NK-92 treated with Interleukin-12 subunit alpha and Interleukin-12 subunit beta, amount 100 ng/mL, for 24 hours (cell line): ENCODE data around the gene MSI2.

Source experiments
- DNase-seq: peaks from one replicate; lab custom pipeline; 2025; lab: John Stamatoyannopoulos, UW

MSI2 gene

DNA sequence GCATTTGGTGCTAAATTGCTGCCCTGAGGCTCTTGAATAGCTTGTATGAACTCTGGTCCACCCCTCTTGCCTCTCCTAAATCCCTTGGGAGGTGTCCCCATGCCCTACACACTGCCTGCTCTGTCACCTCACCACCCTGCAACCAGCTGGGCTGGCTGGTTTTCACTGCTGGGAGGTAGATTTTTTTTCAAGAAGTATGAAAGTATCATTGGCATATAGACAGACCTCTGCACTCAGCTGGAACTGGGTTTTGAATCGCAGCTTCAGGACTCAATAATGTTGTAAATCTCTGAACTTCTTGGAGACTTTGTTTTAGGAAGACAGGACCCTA, 184.9 kb downstream of the MSI2 start:
- DNase-seq: no peak

DNA sequence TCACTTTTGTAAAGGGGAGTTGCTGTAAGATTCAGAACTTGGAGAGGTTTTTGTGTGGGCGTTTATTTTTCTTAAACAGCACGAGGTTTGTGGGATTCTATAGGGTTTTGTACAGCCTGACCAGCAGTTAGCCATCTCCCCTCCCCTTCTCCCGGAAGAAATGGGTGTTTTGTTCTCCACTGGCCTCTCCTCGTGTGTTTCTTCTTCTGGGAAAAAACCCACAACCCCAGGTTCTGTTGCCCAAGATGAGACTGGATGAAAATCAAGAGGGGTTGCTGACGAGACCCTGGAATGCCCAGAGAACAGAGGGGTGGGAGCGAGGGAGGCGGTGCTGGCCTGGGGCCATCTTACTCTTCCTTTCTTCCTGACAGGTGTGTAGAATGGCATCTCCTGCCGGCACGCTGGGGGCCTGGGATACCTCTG, 186.1 kb downstream of the MSI2 start:
- DNase-seq: no peak

DNA sequence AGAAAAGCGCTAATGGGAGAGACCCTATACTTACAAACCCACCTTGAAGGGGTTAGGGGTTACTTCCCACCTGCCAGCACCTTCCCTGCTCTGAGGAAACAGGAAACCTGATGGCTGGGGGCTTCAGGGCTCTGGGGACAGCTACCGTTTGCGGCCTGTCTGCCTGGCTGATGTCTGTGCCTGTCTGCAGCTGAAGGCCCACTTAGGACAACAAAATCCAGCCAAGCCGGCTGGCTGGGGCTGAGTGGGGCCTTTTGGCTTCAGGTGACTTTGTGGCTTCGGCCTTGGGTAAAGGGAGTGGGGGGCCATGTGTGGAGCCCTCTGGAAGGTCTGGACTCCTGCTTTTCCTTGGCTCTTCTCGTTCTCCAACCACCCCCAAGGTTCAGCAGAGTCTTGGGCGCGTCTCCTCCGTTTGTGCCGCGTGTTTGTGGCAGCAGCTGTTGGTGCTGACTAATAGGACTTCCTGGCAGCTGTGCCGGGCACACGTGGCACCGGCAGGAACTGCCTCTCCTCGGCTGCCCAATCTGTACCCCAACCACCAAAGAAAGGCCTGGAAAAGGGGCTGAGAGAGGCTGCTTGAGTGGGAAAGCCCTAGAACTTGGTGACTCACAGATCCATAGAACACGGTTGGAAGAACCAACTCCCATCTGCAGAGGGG, 186.7 kb downstream of the MSI2 start:
- DNase-seq: no peak

DNA sequence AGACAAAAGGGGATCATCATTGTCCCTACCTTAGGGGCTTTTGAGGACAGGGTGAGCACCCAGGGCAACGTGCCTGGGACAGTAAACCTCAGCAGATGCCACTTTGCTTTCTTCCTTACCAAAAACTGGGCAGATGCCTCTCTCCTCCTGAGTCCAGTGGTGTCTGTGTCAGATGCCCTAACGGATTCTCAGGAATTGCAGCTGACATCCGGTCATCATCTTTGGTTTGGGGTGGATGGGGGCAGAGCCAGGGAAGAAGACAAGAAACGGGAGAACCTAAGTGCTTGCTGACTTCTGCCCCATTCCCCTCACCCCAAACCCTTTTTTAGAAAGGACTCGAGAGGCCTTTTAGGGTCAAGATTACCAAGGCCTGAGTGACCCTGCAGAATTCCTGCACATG, 187.5 kb downstream of the MSI2 start:
- DNase-seq: no peak

DNA sequence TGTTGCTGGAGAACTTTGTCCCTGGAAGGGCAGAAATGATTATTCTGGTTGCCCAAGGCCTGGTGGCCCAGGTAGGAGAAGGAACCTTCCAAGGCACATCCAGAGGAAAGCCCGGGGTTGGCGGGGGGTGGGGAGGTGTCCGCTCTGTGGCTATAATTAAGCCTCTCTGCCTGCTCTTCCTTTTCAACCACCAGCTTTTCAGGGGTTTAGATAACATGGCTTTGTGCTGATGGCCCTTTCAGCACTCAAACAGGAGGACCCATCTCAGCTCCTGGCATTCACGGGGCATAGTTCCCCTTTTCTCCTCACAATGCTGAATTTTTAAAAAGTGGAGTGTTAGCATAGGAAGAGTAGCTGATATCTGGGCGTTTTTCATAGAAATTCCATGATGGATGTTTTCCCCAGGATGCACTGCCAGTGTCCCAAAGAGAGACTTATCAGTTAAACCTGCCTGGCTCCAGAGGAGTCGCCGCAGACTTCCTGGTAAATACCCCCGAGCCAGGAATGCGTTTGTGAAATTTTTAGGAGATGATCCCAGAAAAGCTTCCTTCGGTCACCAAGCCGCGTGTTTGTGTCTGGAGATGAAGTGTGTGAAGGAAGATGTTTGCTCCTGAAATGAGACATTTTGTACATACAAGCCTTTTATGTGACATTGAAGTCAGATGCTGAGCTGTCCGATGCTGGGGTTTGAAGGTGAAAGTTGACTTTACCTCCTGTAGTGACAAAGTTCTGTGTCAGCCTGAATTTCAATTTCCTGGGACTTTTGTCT, 188.5 kb downstream of the MSI2 start:
- DNase-seq: no peak

DNA sequence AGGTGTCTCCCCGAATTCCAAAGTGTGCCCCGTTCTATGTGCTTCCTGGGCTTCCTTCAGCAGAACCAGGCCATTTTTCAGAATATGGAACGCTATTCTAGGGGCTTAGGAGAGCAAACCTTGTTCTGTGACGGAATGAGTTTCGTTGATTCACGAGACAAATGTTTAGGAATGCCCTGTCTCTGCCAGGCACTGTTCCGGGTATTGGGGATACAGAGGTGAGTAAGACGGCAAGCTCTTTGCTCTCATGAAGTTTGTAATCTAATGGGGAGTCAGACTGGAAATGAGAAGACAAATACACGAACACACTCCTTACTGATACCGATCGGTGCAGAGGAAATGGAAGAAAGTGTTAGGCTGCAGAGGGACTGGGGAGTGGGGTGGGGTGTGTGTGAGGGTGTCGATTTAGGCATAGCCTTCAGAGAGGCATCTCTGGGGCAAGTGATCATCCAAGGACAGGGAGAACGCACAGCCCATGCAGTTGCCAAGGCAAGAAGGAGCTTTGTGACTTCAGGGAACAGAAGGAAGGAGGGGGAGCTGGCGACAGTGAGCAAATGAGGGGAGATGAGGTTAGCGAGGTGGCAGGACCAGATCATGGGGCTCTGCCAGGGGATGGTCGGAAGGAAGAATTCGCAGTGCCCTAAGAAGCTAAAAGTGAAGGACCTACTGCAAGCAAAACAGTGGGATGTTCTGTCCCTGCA, 189.6 kb downstream of the MSI2 start:
- no peak for DNase-seq

DNA sequence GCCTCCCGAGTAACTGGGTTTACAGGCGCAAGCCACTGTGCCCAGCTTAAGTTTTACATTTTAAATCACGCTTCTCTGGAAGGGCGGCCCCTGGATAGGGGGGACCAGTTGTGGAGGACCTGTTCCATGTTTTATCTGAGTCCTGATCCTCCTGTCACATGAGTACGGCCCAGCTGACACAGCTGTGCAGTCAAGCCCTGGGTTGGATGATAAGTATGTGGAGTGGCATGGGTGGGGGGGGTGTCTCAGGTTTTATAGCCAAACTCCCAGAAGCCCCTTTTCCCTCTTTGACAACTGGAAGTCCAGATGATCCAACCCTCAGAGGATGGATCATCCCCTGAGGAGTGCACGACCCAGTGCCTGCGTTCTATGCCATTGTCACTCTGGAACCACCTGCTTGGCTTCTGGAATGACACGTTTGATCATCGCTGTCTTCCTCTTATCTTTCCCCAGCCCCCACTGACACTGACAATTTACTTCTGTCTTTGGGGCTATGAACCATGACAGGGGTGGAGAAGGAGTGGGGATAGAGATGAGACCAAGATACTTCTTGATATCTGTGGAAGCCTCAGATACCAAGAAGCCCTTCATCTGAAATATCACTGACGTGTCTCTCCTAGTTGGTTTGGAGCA, 191.2 kb downstream of the MSI2 start:
- DNase-seq: no peak

DNA sequence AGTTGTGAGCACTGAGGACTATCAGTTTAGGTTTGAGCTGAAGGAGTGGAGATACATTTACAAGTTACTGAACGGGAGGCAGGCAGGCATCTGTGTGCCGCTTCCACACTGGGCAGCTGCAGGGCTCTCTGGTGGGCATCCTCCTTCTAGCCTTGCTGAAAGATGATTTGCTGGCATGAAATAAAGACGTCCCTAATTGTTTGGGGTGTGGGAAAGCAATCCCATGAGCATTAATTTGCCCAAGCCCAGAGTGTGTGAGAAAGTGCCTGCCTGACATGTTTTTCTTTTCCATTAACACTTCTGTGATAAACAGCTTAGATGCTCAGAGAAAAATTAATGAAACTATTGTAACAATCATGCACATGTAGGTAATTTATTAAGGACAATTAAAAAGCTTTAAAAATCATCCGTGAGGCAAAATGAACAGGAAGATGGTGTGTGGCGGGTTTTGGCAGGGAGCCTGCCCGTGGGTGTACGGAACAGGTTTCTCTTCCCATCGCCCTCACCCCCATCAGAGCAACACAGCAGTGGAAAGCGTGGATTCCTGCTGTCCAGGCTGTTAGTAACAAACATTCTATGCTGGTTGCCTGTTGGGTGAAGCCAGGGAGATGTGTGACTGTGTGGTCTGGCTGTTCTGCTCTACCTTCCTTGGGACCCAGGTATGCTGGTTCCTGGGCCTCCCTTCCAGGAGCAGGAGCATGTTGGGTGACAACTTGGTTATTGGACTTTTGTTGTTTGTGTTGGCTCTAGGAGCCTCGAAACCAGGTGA, 191.9 kb downstream of the MSI2 start:
- DNase-seq: no peak

DNA sequence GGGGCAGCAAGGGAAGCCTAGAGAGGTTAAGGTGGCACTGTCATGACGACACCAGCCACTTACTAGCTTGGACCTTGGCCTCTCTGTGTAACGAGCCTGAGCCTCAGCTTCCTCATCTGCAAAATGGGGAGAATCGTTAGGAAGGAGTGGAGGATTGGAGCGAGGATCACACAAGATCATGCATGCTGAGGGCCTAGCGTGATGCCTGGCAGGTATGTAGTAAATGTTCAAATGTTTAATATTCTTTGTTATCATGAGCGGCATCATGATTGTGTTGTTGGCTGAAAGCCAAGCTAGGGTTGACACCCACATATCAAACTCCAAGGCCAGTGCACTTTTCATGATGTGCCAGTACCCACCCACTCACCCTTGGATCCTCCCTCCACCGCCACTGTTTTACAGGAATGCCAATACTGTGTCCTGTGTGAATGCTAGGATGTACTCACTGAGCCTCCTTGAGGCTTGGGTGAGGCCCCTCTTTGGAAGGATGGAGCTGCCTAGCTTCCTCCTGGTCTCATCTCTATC, 192.5 kb downstream of the MSI2 start:
- no peak for DNase-seq

DNA sequence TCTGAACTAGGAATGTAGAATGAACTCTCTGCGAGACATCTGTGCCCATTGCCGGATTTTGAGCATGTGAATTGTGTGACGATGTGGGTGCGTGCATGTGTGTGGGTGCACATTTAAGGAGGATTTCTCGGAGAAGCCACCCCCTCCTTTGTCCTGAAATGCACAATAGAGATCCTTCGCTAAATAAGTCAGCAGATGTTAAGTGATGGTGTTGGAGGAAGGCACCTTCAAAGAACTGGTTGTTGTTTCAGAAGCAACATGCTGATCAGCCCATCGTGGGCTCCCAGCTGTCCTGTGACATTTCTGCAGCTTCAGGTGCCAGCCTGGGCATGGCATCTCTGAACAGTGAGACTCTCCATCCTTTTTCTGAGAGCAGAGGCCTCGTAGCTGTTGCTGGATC, 194.9 kb downstream of the MSI2 start:
- no peak for DNase-seq

DNA sequence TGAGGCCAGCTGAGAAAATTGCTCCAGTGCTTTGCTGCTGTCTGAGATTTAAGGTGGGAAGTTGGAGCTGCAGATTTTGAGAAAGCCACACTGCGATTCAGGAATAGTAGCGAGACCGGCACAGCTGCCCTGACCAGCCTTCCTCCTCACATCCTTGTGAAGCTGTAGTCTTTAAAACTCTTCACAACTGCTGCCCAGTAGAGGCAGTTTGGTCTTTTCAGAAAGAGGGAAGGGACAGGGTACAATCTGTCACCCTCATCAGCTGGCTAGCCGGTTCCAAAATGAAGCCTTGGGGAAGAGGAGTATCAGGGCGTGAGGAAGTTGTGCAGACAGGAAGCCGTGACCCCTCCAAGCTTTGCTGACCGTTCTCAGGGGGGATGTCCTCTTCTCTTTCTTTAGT, 195.3 kb downstream of the MSI2 start:
- DNase-seq: no peak

DNA sequence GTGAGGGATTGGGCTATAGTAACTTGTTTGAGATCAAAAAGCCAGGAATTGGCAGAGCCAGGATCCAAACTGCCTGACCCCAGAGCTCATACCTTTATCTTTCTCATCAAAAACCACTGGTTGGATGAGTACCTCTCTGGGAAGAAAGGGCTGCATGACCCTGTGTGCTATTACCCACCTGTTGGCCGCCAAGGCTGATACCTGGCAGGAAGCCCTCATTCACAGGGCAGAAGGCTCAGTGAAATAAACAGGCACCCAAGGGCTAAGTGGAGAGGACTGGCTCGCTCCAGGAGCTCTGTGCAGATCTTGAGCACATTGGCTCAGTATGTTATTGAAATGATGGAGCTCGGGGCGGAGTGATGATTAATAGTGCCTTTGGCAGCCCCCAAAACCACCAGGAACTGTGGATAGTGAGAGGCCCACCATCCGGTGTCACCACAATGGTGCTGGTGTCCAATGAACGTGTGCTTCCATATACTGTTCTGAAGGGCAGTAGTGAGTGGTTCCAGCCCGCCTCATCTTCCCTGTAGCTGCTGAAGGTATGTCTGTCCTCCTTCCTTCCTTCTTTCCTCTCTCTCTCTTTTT, 197.6 kb downstream of the MSI2 start:
- DNase-seq: no peak

DNA sequence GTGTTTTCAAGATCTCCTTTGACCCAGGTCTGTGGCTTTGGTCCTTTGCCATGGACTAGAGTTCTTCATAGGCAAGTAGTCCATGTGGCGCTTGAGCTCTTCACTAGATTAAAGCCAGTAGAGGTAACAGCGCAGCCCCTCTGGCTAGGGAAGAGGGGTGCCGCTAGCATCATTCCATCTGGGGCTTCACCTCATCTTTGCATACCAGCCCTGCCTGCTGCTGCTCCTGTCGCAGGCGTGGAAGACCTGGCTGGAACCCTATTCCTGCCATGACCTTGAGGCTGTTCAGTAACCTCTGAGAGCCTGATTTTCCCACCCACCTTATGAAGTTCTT, 198.4 kb downstream of the MSI2 start:
- DNase-seq: no peak

DNA sequence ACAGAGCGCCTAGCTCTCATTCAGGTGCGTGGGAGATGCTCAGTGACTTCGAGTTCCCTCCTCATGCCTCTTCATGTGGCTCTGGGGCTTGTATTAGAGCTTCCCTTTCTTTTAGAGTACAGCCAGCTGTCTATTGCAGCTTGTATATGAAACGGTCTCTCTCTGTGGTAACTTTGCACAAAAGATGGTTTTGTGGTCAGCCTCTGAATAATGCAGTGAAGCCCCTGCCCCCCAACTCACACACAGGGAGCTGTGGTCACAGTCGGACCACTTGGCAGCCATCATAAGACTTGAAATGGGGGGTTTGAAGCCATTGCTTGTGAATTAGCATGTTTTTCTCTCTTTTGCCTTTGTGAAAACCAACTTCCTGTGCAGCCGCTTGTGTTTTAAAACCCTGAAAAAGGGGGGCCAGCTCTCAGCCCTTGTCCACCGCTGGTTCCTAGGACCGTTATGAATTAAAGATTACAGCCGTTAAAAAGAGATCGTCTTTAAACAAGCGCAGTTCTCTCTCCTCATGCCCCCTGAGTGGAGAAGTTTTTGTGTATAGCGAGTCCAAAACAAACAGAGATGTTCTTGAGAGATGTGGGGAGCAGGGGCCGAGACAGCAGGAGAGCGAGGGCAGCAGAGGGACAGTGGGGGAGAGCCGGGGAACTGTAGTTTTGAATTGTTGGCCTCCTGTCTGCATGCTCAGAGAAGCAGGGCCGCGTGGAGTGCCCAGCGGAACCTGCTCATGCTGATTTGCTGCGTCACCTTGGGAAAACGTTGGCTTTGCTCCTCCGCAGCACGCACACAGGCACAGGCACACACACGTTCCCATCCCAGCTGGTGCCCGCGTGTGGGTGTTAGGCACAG, 199.0 kb downstream of the MSI2 start:
- DNase-seq: peak; percentile 87

DNA sequence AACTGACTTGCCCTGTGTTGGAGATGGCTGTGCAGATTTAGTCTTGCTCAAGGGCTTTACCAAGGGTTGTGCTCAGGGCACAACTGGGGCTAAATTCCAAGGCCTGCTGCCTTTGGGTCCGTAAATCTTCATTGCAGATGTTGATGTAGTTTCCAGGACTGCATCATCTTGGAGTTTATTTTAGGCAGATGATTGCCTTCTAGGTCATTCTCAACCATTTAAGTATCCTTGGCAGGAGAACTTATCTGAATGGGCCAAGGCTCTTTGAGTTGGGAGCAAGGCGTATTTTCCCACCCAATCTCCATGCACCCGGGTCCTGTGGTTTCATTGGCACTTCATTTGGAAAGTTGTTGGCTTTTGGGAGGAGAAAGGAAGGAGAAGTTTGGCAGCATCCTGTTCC, 200.3 kb downstream of the MSI2 start:
- no peak for DNase-seq

DNA sequence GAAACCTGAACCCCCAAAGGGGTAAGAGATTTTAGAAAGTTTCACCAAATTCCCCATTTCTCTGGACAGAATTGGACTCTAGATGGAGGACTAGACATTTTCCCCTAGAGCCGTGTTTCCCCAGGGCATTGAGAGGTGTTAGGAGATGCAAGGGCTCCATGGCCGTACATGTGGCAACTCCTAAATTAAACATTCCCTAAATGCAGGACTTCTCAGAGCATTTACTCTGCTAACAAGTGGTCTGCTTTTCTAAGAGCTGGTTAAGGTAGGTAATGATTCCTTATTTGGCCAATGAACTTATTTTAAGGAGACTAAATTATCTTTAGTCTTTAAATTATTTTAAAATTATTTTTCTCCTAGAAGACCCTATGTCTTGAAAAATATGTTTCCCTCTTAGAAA, 200.9 kb downstream of the MSI2 start:
- DNase-seq: no peak

DNA sequence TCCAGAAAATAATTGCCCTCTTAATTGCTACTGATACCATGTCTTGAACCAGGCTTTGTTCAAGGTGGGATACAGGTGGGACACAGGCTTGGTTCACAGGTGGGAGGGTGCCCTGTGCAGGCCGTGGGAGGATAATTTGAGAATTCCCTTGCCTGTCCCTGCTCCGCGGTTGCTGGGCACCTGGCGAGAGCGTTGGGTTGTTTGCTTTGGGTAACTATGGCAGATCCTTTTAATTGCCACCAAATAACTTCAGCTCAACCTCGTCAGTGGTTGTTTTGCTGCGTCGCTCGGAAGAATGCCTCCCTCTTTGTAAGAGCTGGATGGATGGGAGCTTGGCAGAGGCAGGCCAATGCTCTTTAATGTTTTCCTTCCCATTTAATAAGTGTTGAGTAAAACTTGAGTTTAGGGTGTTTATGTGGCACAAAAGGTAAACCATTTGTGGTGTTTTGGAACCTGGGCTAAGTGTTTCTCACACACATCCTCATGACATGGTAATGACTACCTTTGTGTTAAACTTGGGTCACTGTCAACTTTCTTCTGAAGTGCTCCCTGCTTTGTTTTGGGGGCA, 202.5 kb downstream of the MSI2 start:
- no peak for DNase-seq

DNA sequence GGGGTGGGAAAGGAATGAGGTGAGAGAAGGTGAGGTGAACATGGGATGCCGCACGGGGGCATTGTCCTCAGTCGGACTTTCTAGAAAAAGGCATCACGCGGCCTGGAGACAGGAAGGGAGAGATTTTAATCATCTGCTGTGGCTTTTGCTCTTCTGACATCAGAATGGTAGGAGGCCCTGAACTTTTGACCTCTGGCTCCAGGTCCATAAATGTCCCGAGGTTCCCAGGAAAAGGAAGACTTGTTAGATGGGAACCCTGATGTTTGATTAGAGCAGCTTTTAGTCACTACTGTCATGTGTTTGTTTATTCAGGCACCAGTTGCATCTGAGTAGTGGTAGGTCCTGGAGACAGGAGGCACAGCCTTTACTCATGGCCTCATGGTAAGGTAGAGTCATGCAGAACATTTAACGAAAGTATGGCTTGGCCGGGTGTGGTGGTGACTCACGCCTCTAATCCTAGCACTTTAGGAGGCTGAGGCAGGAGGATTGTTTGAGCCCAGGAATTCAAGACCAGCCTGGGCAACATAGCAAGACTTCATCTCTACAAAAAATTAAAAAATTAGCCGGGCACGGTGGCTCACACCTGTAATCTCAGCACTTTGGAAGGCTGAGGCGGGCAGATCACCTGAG, 203.1 kb downstream of the MSI2 start:
- DNase-seq: no peak

DNA sequence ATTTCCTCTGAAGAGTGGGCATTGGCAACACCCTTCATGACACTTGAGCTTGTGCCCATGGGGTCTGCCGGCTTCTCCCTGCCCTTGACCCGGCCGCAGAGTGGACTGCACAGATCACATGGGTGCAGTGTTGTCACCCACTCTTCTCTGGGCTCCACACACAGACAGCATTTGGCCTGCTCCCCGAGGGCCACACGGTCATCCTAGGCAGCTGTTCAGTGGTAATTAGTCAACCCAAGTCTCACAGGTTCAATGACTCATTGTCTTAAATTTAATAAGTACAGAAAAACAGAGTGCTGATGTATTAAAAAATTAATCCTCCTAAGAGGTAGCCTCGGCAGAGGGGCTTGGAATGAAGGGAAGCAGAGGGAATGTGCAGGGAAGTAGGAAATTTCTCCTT, 204.8 kb downstream of the MSI2 start:
- peak; percentile 34 for DNase-seq
